ENCODE measurements around the gene SORCS3. TPM values are rescaled to one million over a fixed set of nuclear protein-coding genes. Genes with fewer than 3 reads are reported as not detected.

The SORCS3 gene
- total and polyA plus RNA-seq, 2 of the 4 experiments (the other 2 are of a cell fraction), result not detected

- Histone ChIP-seq H3K18ac (ENCODE audit: low read depth, low read length) (no peak overlapping the region), H3K9me1 (ENCODE audit: insufficient read depth, low read length) (no peaks in the 10 kb centered on the region), H3K27me3 (ENCODE audit: control insufficient read depth, insufficient read depth, low read length) (no peaks in the 10 kb centered on the region), H2BK120ac (ENCODE audit: low read depth, low read length) (no peak overlapping the region), H3K4me3 (ENCODE audit: insufficient read depth, low read depth, low read length) (no peak overlapping the region), H2AK9ac (replicated peaks; ENCODE audit: low read depth, low read length, poor library complexity) (no peak overlapping the region), H2BK20ac (ENCODE audit: low read depth, low read length) (no peak overlapping the region), H2AFZ (replicated peaks; ENCODE audit: low read length, poor library complexity) (no peak overlapping the region), H3K9me3 (ENCODE audit: control insufficient read depth, insufficient read depth, low read length) (peaks cover 7% of the 10 kb centered on the region), H2BK5ac (ENCODE audit: low read depth, low read length, poor library complexity, severe bottlenecking) (no peak overlapping the region), H4K20me1 (ENCODE audit: insufficient read depth, low read length) (no peaks in the 10 kb centered on the region), H3K4ac (ENCODE audit: low read depth, low read length) (no peak overlapping the region), H3K4me1 (ENCODE audit: control insufficient read depth, insufficient read depth, low read length) (no peaks in the 10 kb centered on the region), H3K36me3 (ENCODE audit: control insufficient read depth, insufficient read depth, low read length) (no peaks in the 10 kb centered on the region), H4K8ac (ENCODE audit: low read depth in 2 of 2, low read length in 2 of 2) (no peak overlapping the region), H3K9ac (ENCODE audit: low read depth, low read length) (no peak overlapping the region), H3K79me1 (ENCODE audit: low read depth in 1 of 2, low read length in 2 of 2) (no peaks in the 10 kb centered on the region), H2AK5ac (ENCODE audit: low read depth, low read length) (no peak overlapping the region), H3K4me2 (ENCODE audit: low read depth, low read length) (no peak overlapping the region), H2BK15ac (ENCODE audit: low read depth, low read length) (no peak overlapping the region), H3K27ac (ENCODE audit: insufficient read depth, low read length) (no peak overlapping the region), H3K14ac (replicated peaks; ENCODE audit: low read depth, low read length) (no peak overlapping the region), H4K5ac (ENCODE audit: low read depth, low read length) (no peak overlapping the region), H3K56ac (ENCODE audit: extremely low read depth, insufficient read depth, low read length) (no peak overlapping the region), H3K23ac (ENCODE audit: low read depth, low read length) (no peak overlapping the region), H4K91ac (ENCODE audit: insufficient read depth, low read depth, low read length) (no peak overlapping the region)
- BruUV-seq (replicated peaks), result no TSS peak
- ATAC-seq (ENCODE audit: low read depth) (no peak), DNase-seq (no peak)
- CTCF ChIA-PET, result no interaction called here
- dilution Hi-C loops (cut with HindIII; ENCODE audit: low sequenced_read_pairs, unreplicated experiment) (no loop called here), intact Hi-C loops (cut with micrococcal nuclease) (no loop called here), in situ Hi-C loops (cut with MboI; ENCODE audit: low sequenced_read_pairs) (no loop called here)
- TF ChIP-seq SMC3 (IDR thresholded peaks at IDR 0.05; ENCODE audit: low read depth, low read length) (no peak), BHLHE40 (IDR thresholded peaks at IDR 0.05; ENCODE audit: low read depth, low read length) (no peak), RAD21 (IDR thresholded peaks at IDR 0.05; ENCODE audit: low read length) (no peak), CEBPB (IDR thresholded peaks at IDR 0.05; ENCODE audit: low read depth, low read length) (no peak), RCOR1 (IDR thresholded peaks at IDR 0.05; ENCODE audit: insufficient replicate concordance, low read length) (no peak), RFX5 (IDR thresholded peaks at IDR 0.05; ENCODE audit: low read depth, low read length) (no peak), FOS (IDR thresholded peaks at IDR 0.05; ENCODE audit: low read depth, low read length) (no peak), CTCF (conservative IDR thresholded peaks at IDR 0.05; ENCODE audit: low read depth, low read length) (no peak), MXI1 (IDR thresholded peaks at IDR 0.05; ENCODE audit: borderline replicate concordance, low read depth, low read length) (no peak), MAFK (IDR thresholded peaks at IDR 0.05; ENCODE audit: low read depth, low read length) (no peak), NFE2L2 (IDR thresholded peaks at IDR 0.05; ENCODE audit: low read depth, low read length) (no peak), CHD1 (IDR thresholded peaks at IDR 0.05; ENCODE audit: low read depth, low read length) (no peak)
- TF ChIP-seq, protein P1, sequence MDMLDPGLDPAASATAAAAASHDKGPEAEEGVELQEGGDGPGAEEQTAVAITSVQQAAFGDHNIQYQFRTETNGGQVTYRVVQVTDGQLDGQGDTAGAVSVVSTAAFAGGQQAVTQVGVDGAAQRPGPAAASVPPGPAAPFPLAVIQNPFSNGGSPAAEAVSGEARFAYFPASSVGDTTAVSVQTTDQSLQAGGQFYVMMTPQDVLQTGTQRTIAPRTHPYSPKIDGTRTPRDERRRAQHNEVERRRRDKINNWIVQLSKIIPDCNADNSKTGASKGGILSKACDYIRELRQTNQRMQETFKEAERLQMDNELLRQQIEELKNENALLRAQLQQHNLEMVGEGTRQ (IDR thresholded peaks at IDR 0.05; ENCODE audit: low read depth, low read length), result no peak
- POLR2A ChIA-PET (ENCODE audit: unreplicated experiment), result no interaction called here
- WGBS, 2 experiments (ENCODE audit: extremely low coverage in 2 of 2, insufficient read length in 1 of 2), result no CpG with 5 or more reads among the region's 3 CpGs
These were observed 427.4 kb downstream of the SORCS3 start for GRCh38 chr10:105068497-105068896.

All from IMR-90 (cell line).